SK-N-SH treated with all-trans-retinoic acid at 6 μM for 48 hours (cell line): ENCODE results near the gene TOGARAM1.

ENCODE experiments used
- ATAC-seq: fragments of 200-7000 bp; cut with Tn5 transposase; 3 replicates; pipeline ENCODE4 v1.9.1; 2020; ENCODE audit warnings: mild to moderate bottlenecking, moderate library complexity
- ARNTL ChIP-seq: fragments of 450-650 bp; formaldehyde crosslinking; IDR thresholded peaks from 2 replicates; pipeline ENCODE4 v1.5.0; 2020; ENCODE audit warnings: low read depth, mild to moderate bottlenecking, moderate library complexity, borderline replicate concordance
- BACH2 ChIP-seq: fragments of 250-450 bp; sonication (Bioruptor Pico); IDR thresholded peaks from 2 replicates; pipeline ENCODE4 v1.9.0; 2021; ENCODE audit warnings: mild to moderate bottlenecking, borderline replicate concordance
- CREB5 ChIP-seq: fragments of 250-450 bp; sonication (Bioruptor Pico); IDR thresholded peaks from 2 replicates; pipeline ENCODE4 v1.5.1; 2020; ENCODE audit warnings: low read depth, mild to moderate bottlenecking, moderate library complexity
- CSDC2 ChIP-seq: fragments of 250-450 bp; sonication (Bioruptor Pico); IDR thresholded peaks from 2 replicates; pipeline ENCODE4 v1.5.0; 2020; ENCODE audit warnings: mild to moderate bottlenecking, moderate library complexity
- CSRNP3 ChIP-seq: fragments of 250-450 bp; sonication (Bioruptor Pico); IDR thresholded peaks from 2 replicates; pipeline ENCODE4 v1.5.1; 2021; ENCODE audit warnings: mild to moderate bottlenecking, moderate library complexity
- ESRRG ChIP-seq: fragments of 250-450 bp; sonication (Bioruptor Pico); IDR thresholded peaks from 2 replicates; pipeline ENCODE4 v1.6.1; 2021; ENCODE audit warnings: mild to moderate bottlenecking
- GLIS3 ChIP-seq: fragments of 250-450 bp; sonication (Bioruptor Pico); IDR thresholded peaks from 2 replicates; pipeline ENCODE4 v1.5.0; 2020; ENCODE audit warnings: mild to moderate bottlenecking, moderate library complexity
- ISL1 ChIP-seq: fragments of 250-450 bp; sonication (Bioruptor Pico); IDR thresholded peaks from 2 replicates; pipeline ENCODE4 v2.1.2; 2022; ENCODE audit warnings: mild to moderate bottlenecking, moderate library complexity
- OSR1 ChIP-seq: fragments of 250-450 bp; sonication (Bioruptor Pico); IDR thresholded peaks from 2 replicates; pipeline ENCODE4 v1.8.0; 2022; ENCODE audit warnings: moderate library complexity, mild to moderate bottlenecking, inconsistent platforms
- POU6F1 ChIP-seq: fragments of 250-450 bp; sonication (Bioruptor Pico); IDR thresholded peaks from 2 replicates; pipeline ENCODE4 v1.8.0; 2021; ENCODE audit warnings: low read depth, mild to moderate bottlenecking, moderate library complexity, borderline replicate concordance
- PPARA ChIP-seq: fragments of 250-450 bp; sonication (Bioruptor Pico); IDR thresholded peaks from 2 replicates; pipeline ENCODE4 v1.5.0; 2020; ENCODE audit warnings: mild to moderate bottlenecking, borderline replicate concordance
- RARB ChIP-seq: fragments of 250-450 bp; sonication (Bioruptor Pico); IDR thresholded peaks from 2 replicates; pipeline ENCODE4 v1.8.0; 2021; ENCODE audit warnings: mild to moderate bottlenecking, moderate library complexity
- SNAI2 ChIP-seq: fragments of 250-450 bp; sonication (Bioruptor Pico); IDR thresholded peaks from 2 replicates; pipeline ENCODE4 v1.5.0; 2020; ENCODE audit warnings: mild to moderate bottlenecking, moderate library complexity
- TCF4 ChIP-seq: fragments of 250-450 bp; sonication (Bioruptor Pico); IDR thresholded peaks from 2 replicates; pipeline ENCODE4 v1.8.0; 2021; ENCODE audit warnings: mild to moderate bottlenecking, moderate library complexity, borderline replicate concordance
- TOX ChIP-seq: fragments of 250-450 bp; sonication (Bioruptor Pico); IDR thresholded peaks from 2 replicates; pipeline ENCODE4 v1.8.0; 2021; ENCODE audit warnings: mild to moderate bottlenecking, moderate library complexity, borderline replicate concordance
- TSHZ2 ChIP-seq: fragments of 250-450 bp; sonication (Bioruptor Pico); IDR thresholded peaks from 2 replicates; pipeline ENCODE4 v1.5.0; 2020; ENCODE audit warnings: mild to moderate bottlenecking, moderate library complexity
- ZC3H10 ChIP-seq: fragments of 250-450 bp; sonication (Bioruptor Pico); IDR thresholded peaks from 2 replicates; pipeline ENCODE4 v1.5.1; 2021; ENCODE audit warnings: mild to moderate bottlenecking, moderate library complexity
- ZFP3 ChIP-seq: fragments of 250-450 bp; sonication (Bioruptor Pico); IDR thresholded peaks from 2 replicates; pipeline ENCODE4 v1.5.0; 2020; ENCODE audit warnings: mild to moderate bottlenecking, moderate library complexity
- ZFP30 ChIP-seq: fragments of 450-650 bp; formaldehyde crosslinking; IDR thresholded peaks from 2 replicates; pipeline ENCODE4 v1.5.0; 2022; ENCODE audit warnings: mild to moderate bottlenecking, moderate library complexity
- ZNF565 ChIP-seq: fragments of 450-650 bp; formaldehyde crosslinking; conservative IDR thresholded peaks from 2 replicates; pipeline ENCODE4 v1.5.0; 2020; ENCODE audit warnings: low read depth, mild to moderate bottlenecking, moderate library complexity
- ZNF70 ChIP-seq: fragments of 450-650 bp; formaldehyde crosslinking; IDR thresholded peaks from 2 replicates; pipeline ENCODE4 v1.5.0; 2020; ENCODE audit warnings: mild to moderate bottlenecking, moderate library complexity
- ZNF8 ChIP-seq: fragments of 450-650 bp; formaldehyde crosslinking; IDR thresholded peaks from 2 replicates; pipeline ENCODE4 v1.5.0; 2020; ENCODE audit warnings: mild to moderate bottlenecking, moderate library complexity
- TF ChIP-seq, protein P1 (sequence below): fragments of 250-450 bp; sonication (Bioruptor Pico); IDR thresholded peaks from 2 replicates; pipeline ENCODE4 v1.8.0; 2020; ENCODE audit warnings: mild to moderate bottlenecking, moderate library complexity, borderline replicate concordance

Gene TOGARAM1

GRCh38 chr14:45094275-45094674 lies 132.3 kb downstream of the TOGARAM1 start:
- TF ChIP-seq ZNF70 (CRISPR knock-in tag): no peak
- TF ChIP-seq CSRNP3 (CRISPR knock-in tag): no peak
- TF ChIP-seq ISL1 (CRISPR knock-in tag): no peak
- TF ChIP-seq ZNF8 (CRISPR knock-in tag): no peak
- no peak for TF ChIP-seq TSHZ2 (CRISPR knock-in tag)
- TF ChIP-seq CSDC2 (CRISPR knock-in tag): no peak
- no peak for TF ChIP-seq CREB5 (CRISPR knock-in tag)
- TF ChIP-seq ZNF565 (CRISPR knock-in tag): no peak
- no peak for TF ChIP-seq TOX (CRISPR knock-in tag)
- no peak for TF ChIP-seq TCF4
- TF ChIP-seq GLIS3 (CRISPR knock-in tag): no peak
- TF ChIP-seq OSR1 (CRISPR knock-in tag): no peak
- no peak for TF ChIP-seq ARNTL (CRISPR knock-in tag)
- TF ChIP-seq POU6F1 (CRISPR knock-in tag): no peak

GRCh38 chr14:45095143-45095542 lies 133.2 kb downstream of the TOGARAM1 start:
- ATAC-seq: no peak
- TF ChIP-seq TSHZ2 (CRISPR knock-in tag) (no peak), ZFP3 (CRISPR knock-in tag) (no peak), CSDC2 (CRISPR knock-in tag) (no peak), OSR1 (CRISPR knock-in tag) (no peak), PPARA (CRISPR knock-in tag) (no peak), RARB (CRISPR knock-in tag) (no peak), ZNF8 (CRISPR knock-in tag) (no peak), TOX (CRISPR knock-in tag) (no peak), TCF4 (no peak), ZC3H10 (no peak), ZNF70 (CRISPR knock-in tag) (no peak), CREB5 (CRISPR knock-in tag) (no peak), BACH2 (CRISPR knock-in tag) (no peak), ESRRG (CRISPR knock-in tag) (no peak), ARNTL (CRISPR knock-in tag) (no peak), ZFP30 (CRISPR knock-in tag) (no peak), GLIS3 (CRISPR knock-in tag) (no peak), SNAI2 (CRISPR knock-in tag) (no peak), POU6F1 (CRISPR knock-in tag) (no peak)
- TF ChIP-seq, protein P1, sequence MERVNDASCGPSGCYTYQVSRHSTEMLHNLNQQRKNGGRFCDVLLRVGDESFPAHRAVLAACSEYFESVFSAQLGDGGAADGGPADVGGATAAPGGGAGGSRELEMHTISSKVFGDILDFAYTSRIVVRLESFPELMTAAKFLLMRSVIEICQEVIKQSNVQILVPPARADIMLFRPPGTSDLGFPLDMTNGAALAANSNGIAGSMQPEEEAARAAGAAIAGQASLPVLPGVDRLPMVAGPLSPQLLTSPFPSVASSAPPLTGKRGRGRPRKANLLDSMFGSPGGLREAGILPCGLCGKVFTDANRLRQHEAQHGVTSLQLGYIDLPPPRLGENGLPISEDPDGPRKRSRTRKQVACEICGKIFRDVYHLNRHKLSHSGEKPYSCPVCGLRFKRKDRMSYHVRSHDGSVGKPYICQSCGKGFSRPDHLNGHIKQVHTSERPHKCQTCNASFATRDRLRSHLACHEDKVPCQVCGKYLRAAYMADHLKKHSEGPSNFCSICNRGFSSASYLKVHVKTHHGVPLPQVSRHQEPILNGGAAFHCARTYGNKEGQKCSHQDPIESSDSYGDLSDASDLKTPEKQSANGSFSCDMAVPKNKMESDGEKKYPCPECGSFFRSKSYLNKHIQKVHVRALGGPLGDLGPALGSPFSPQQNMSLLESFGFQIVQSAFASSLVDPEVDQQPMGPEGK (CRISPR knock-in tag): no peak

More at GRCh38 chr14:45094275-45094674, 132.3 kb downstream of the TOGARAM1 start:
- ATAC-seq: no peak
